ENCODE data around the gene COL6A5. TPM values are rescaled to one million over a fixed set of nuclear protein-coding genes. Genes with fewer than 3 reads are reported as not detected.

Gene COL6A5
- polyA plus RNA-seq, 2 of the 4 experiments (the other 2 are of a cell fraction), result not detected

GRCh38 chr3:130509008-130509407 lies 163.5 kb downstream of the COL6A5 start:
- 45% methylated on average over 6 of the region's 6 CpGs for WGBS (ENCODE audit: missing lambda C conversion rate)
- Histone ChIP-seq H3K27ac (no peak overlapping the region), H3K4me1 (no peaks in the 10 kb centered on the region), H3K4me2 (no peak overlapping the region), H3K9me3 (no peaks in the 10 kb centered on the region), H3K4me3 (no peak overlapping the region)
- ChIA-PET POLR2A (no interaction called here), CTCF (no interaction called here)
- ATAC-seq, result no peak
- TF ChIP-seq RARB (CRISPR knock-in tag; IDR thresholded peaks at IDR 0.05) (no peak), ZFP36 (IDR thresholded peaks at IDR 0.05; ENCODE audit: borderline replicate concordance, partially characterized antibody) (no peak), MAZ (IDR thresholded peaks at IDR 0.05; ENCODE audit: borderline replicate concordance, low read depth, low read length) (no peak), REST (IDR thresholded peaks at IDR 0.05) (no peak), PHF8 (IDR thresholded peaks at IDR 0.05; ENCODE audit: borderline replicate concordance, low read depth) (no peak), HES2 (IDR thresholded peaks at IDR 0.05) (no peak), CHD2 (IDR thresholded peaks at IDR 0.05; ENCODE audit: low read length, partially characterized antibody) (no peak)
- FAIRE-seq, result no peak
- no peak for DNase-seq (ENCODE audit: low read depth in 1 of 2, low spot score in 1 of 2)

GRCh38 chr3:130514681-130515080 lies 169.2 kb downstream of the COL6A5 start:
- CTCF ChIA-PET, result no interaction called here
- FAIRE-seq (no peak), ATAC-seq (no peak), DNase-seq (ENCODE audit: low read depth in 1 of 2, low spot score in 1 of 2) (no peak)
- POLR2A ChIA-PET, result no interaction called here
- no peaks in the 10 kb centered on the region for H3K9me3 ChIP-seq
- H3K4me2 ChIP-seq, result no peak overlapping the region
- H3K27ac ChIP-seq, result no peak overlapping the region
- H3K4me1 ChIP-seq, result no peaks in the 10 kb centered on the region
- 0% methylated on average over 1 of the region's 1 CpG for whole genome bisulfite sequencing (ENCODE audit: missing lambda C conversion rate)
- TF ChIP-seq REST (IDR thresholded peaks at IDR 0.05), result no peak
- TF ChIP-seq MYC (IDR thresholded peaks at IDR 0.05; ENCODE audit: borderline replicate concordance, low read length), result no peak
- TF ChIP-seq USF2 (IDR thresholded peaks at IDR 0.05), result no peak
- TF ChIP-seq CHD2 (IDR thresholded peaks at IDR 0.05; ENCODE audit: low read length, partially characterized antibody), result no peak
- TF ChIP-seq TP53 (CRISPR knock-in tag; IDR thresholded peaks at IDR 0.05), result no peak
- TF ChIP-seq TFCP2L1 (CRISPR knock-in tag; IDR thresholded peaks at IDR 0.05), result no peak
- TF ChIP-seq HMGXB4 (CRISPR knock-in tag; IDR thresholded peaks at IDR 0.05; ENCODE audit: borderline replicate concordance), result no peak
- no peak overlapping the region for H3K4me3 ChIP-seq

Measured in A549 (cell line).